IPS-18c (cell line): ENCODE results near the gene IGFN1.

Source experiments
- H3K4me3 ChIP-seq: 2 replicates; pipeline ENCODE4 v1.7.0; 2013; ENCODE audit warnings: low read depth, mild to moderate bottlenecking, low read length, moderate library complexity; ENCODE audit not compliant: insufficient read depth
- H3K9me3 ChIP-seq: one replicate; pipeline ENCODE4 v1.6.1; 2013; ENCODE audit warnings: mild to moderate bottlenecking, low read length, moderate library complexity; ENCODE audit not compliant: control insufficient read depth, insufficient read depth

IGFN1 gene

GRCh38 chr1:201190624-201191051, at the start of gene IGFN1:
Gene IGFN1, plus strand, starts transcription at chr1:201190824. Its CDS starts 2,470 bp downstream, at chr1:201193294.
- Histone ChIP-seq H3K9me3 (no peaks in the 10 kb centered on the region), H3K4me3 (no peak within 1 kb of the TSS; the same call in 1 of the 2 replicates)

DNA sequence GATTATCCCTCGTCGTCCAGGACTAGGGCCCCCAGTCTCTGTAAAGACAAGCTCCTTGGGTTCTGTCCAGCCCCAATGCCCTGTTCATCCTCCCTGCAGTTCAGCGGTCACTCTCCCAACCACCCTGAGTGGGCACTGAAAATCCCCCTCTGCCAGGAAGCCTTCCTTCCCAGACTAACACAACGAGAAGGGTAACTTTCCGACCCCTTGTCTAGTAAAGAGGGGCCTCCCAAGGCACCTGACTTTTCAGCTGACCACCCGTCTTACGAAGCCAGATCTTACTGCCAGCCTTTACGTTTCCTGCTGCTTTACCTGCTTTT, 49.7 kb upstream of the IGFN1 start:
- Histone ChIP-seq H3K9me3 (no peaks in the 10 kb centered on the region), H3K4me3 (no peak overlapping the region)

DNA sequence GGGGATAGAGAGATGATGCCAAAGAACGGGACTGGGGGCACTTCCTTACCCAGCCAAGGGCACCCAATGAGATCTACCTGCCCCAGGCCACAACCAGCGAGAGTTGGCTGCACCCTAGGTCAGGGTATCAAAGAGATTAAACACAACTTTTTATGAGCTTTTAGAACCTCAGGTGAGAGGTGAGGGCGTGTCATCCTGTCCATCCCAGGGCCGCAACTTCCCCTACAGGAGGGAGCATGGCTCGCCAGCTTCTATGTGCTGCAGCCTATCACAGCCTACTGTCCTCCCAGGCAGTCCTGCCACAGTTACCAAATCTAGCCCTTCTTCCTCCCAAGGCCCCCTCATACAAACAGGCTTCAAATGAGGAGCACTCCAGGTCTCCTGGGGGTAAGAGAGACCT, 49.2 kb upstream of the IGFN1 start:
- H3K9me3 ChIP-seq: no peaks in the 10 kb centered on the region
- no peak overlapping the region for H3K4me3 ChIP-seq

DNA sequence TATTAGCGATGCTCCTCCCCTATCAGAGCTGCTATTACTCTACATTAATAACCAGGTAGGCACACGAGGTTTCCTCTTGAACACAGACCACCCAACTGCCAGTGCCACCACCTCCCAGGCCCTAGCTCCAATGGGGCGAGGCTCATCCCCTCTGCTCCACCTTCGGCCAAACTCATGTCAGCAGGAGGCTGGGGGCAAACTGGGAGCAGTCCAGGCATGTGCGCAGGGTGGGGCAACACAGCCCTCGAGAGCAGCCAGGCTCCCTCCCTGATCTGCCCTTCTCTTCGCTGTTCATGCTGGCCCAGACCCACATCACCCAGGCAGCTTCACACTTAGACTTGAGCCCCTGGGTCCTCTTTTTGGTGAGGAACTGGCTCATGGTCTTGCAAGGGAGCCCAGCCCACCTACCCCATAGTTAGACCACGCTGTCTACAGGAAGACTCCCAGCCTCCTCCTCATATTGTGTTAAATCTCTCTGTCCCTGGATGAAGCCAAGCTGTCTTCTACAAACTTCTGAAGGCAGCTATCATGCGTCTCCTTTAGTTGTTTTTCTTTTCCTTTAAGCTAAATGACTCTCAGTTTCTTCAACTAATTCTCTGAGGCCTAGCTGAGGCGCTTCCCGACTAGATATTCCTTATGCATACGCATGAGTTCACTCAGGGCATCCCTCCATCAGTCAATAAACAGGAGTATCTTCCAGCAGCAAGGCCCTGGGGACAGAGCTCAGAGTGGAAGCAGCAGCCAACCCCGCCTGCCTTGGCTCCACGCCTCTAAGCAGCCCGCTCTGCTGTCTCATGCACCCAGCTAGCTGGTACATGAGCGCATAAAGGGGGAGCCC, 48.4 kb upstream of the IGFN1 start:
- Histone ChIP-seq H3K4me3 (no peak overlapping the region), H3K9me3 (no peaks in the 10 kb centered on the region)

DNA sequence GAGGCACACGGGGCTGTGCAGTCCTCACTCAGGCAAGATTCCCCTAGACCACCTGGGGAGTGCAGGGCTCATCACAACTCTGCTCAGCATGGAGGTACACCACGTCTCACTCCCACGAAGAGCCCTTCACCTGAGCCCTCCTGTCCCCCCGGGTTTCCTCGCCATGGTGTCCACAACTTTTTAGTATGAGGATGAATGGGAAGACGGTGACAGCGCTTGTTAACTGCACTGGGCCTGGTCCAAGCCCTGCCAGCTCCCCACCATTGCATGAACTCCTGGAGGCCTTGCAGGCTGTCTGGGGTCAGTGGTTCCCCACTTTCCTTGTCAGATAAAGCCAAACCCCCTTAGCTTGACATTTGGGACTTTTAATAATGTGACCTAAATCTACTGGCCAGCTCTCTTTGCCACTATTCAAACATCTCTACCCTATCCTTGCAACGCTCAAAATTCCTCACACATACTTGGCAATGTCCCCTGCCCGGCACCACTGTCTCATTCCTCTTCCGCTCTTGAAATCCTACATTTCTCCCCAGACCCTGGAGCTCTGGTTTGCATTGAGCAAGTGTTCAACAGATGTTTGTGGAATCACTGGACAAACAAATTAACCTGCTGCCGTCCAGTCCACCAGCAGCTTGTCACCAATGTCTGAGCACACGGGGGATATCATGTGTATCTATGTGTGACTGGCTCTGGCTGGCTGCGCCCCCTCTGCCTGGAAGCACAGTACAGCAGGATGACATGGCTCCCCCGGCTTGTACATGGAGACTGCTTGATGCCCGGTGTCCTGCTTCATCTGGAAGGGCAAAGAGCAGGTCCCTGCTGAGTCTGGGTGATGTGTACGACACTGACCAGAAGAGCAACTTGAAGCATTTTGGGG, 47.5 kb upstream of the IGFN1 start:
- Histone ChIP-seq H3K9me3 (no peaks in the 10 kb centered on the region), H3K4me3 (no peak overlapping the region)

DNA sequence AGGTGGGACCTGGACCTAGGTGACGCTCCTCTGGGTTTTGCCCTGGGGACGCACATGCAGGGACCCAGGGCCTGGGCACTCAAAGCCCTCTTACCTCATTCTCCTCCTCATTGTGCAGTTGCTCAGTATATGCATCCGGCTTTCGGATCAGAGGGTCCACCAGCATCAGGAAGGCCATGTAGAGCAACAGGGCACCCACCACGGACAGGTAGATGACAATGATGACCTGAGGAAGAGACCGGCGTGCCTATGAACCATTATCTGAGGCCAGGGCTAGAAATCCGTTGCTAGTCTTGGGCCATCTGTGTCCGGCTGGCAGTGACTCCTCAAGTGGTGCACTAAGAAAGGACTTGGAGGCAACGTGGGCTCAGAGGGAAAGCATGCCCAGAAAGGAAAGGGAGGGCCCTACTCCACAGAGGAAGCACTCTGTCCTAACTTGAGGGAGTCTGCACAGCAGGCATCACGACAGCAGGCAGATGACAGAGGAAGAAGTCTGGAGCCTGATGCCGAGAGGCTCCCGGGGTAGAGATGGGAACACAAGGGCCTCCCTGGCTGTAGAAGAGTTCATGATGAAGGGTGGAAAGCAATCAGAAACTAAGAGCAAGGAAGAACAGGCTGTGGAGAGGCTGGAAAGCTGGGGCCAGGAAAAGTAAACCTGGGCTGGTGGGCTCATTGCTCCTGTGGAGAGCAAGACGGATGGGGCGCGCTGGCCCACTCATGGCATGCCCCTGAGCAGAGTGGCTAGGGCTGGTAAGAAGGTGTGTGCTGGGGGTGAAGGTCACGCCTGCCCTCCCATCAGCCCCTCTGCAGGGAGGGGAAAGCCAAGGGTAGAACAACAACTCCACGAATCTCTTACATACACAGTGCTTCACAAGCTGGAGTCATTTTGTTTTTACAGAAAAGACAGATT, 46.6 kb upstream of the IGFN1 start:
- Histone ChIP-seq H3K4me3 (no peak overlapping the region), H3K9me3 (no peaks in the 10 kb centered on the region)

GRCh38 chr1:201144701-201145100, 45.9 kb upstream of the IGFN1 start:
- Histone ChIP-seq H3K9me3 (no peaks in the 10 kb centered on the region), H3K4me3 (no peak overlapping the region)

DNA sequence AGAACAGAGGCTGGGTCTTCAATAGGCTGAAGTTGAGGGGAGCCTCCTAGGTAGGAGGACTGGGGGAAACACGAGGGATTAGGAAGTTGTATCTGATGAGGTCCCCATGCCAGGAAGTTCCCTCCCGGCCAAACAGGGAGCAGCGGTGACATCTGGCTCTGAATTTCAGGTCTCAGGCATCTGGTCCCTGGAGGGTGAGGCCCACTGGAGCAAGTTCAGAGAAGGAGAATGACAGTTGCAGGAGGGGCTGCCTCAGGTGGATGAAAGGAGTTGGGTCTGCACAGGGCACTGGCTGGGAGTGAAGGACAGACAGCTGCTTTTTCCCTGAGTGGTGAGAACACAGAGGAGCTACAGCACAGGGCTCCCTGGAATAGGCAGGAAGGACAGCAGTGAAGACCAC, 45.5 kb upstream of the IGFN1 start:
- Histone ChIP-seq H3K9me3 (no peaks in the 10 kb centered on the region), H3K4me3 (no peak overlapping the region)

DNA sequence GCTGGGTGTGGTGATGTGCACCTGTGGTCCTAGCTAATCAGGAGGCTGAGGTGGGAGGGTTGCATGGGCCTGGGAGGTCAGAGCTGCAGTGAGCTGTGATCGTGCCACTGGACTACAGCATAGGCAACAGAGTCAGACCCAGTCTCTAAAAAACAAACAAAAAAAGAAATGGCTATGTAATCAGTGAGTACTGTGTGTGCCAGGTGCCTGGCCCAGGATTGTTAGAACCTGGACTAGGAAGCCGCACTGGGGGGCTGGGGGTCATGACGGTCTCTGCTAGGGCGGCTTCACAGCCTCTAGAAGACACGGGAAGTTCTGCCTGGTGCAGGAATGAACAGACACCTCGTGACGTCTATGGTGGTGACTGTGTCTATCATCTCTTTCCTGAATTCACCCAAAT, 44.8 kb upstream of the IGFN1 start:
- Histone ChIP-seq H3K9me3 (no peaks in the 10 kb centered on the region), H3K4me3 (no peak overlapping the region)

DNA sequence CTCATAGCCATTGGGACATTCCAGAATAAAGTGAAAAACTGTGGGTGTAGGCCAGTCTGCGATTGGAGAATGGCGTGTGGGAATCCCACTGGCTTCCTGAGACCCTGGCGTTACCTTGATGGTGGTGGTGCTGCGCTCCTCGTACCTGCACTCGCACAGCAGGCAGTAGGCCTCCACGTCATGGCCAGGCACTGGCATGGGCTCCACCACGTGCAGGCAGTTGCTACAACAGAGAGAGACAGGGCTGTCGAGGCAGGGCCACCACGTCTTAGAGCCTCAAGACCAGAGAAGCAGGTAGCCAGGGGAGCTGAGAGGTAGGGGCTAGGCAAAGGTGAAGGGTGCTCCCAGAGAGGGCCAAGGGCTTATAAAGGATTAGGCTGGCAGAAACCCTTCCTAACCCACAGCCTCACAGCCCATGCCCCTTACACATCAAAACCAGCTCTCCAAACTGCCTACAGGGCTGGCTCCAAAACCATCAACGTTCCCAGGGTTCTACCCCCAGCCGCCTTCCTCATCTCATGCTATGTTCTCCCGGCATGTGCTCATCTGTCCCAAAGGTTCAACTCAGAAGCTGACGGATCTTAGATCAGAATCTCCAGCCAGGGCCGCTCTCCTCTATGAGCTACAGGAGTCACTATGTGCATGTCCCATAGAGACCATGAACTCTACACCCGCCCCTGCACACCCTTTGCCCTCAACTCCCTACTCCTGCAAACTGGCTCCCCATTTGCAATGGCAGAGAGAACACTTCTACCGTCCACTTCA, 43.8 kb upstream of the IGFN1 start:
- H3K4me3 ChIP-seq: no peak overlapping the region
- H3K9me3 ChIP-seq: no peaks in the 10 kb centered on the region

DNA sequence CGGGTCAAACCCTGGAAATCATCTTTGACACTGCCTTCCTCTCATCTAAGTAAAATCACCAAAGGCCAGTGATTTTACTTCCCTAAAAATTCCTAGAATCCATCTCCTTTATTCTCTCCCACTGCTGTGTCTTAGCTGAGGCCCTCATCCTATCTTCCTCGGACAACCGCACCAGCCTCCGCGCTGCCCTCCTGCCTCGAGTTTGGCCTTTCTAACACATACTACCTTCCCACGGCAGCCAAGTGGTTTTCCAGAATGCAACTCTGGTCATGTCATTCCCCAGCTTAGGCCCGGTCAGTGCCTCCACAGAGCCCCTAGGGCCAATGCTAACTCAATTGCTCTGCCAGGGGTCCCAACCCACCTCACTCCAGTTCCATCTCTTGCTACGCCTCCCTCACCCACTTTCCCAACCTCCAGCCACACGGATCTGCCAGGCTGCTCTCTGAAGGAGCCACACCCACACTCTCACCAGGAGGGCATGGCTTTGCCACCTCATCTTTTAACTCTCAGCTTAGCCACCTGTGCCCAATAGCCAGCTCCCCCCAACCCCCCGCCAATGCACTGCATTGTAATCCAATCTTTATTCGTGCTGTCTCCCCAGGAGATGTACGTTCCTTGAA, 43.1 kb upstream of the IGFN1 start:
- H3K4me3 ChIP-seq: no peak overlapping the region
- H3K9me3 ChIP-seq: no peaks in the 10 kb centered on the region

DNA sequence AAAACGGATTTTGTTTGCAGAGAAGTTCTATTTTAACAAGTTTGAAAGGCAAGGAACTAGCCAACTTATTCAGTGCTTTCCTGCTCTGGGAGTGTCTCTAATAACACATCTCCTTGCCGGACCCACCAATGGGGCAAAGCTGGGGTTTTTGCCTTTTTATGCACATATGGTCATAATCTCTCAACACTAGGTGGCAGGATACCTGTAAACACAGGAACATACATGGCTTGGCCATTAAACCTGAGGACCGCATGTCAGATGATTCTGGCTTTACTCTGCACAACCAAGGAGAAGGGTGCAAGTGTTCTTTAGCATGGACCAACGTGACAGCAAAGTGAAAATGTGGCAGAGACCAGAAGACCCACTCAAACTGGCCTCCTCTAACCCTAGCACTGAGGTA, 41.2 kb upstream of the IGFN1 start:
- no peak overlapping the region for H3K4me3 ChIP-seq
- no peaks in the 10 kb centered on the region for H3K9me3 ChIP-seq

DNA sequence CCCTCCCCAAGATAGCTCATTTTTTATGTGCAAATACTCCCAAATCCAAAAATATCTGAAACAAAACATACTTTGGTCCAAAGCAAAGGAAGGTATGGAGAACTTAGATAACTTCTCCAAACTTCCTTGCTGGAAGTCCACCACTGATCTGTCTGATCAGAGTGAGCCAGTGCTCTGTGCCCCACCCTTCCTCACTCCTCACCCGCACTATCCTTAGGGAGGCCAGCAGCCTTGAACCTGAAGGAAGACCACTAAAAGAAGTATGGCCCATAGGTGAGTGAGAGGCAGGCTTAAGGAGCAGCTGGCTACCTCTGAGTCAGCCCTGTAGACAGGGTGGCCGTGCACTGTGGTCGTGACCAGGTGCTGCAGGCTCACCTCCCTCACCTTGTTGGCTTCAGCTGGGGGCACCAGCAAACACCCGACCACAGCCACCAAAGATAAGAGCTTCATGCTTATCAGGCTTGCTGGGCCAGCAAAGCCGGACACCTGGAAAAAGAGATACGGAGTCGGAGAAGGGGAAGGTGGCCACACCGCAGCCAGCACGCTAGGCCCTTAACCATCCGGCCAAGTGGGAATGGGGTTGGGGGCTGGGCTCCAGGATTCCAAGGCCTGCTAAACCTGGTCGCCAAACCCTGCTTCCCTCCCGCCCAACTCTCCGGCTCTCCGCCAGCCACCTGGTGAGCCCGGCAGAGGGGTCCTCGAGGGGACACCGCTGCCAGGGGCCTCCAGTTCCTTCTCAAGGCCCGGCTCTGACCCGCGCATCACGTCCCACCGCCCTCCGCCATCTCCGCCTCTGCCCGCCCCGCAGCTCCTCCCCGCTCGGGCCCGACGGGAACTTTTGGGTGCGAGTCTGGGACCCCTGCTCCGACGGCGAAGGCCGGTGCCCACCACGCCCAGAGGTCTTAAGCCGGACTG, 36.9 kb upstream of the IGFN1 start:
- H3K4me3 ChIP-seq: peak overlapping the region; percentile 79
- no peaks in the 10 kb centered on the region for H3K9me3 ChIP-seq

- H3K4me3 ChIP-seq: peak within 1 kb of the TSS; percentile 79
- no peaks in the 10 kb centered on the region for H3K9me3 ChIP-seq
These were observed 36.0 kb upstream of the IGFN1 start, which contains the start of gene TMEM9 for GRCh38 chr1:201154389-201155165. Gene TMEM9, minus strand, starts transcription at chr1:201154474. Its CDS starts 551 bp downstream, at chr1:201153923.

DNA sequence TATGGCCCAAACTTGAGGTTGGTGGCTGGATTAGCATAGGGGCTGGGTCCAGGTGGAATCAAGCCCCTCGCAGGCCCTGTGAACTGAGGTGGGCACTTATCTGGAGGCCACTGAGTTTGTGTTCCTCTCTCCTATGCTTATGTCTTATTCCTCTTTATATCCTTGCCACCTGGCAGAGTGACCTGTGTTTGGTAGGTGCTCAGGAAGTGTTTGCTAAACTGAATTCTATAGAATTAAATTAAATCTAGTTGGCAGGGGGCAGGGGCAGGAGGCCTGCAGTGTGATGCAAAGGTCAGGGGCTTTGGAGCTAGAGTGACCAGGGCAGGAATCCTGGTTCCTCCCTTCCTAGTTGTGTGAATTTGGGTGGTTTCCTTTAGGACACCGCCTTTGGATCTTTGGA, 35.3 kb upstream of the IGFN1 start:
- Histone ChIP-seq H3K4me3 (no peak overlapping the region), H3K9me3 (no peaks in the 10 kb centered on the region)
